NT2/D1 (cell line): ENCODE measurements around the gene TSC22D3.

Source experiments
- YY1 ChIP-seq: IDR thresholded peaks from 2 replicates; pipeline ENCODE4 v1.6.1; 2011; ENCODE audit not compliant: insufficient read length, insufficient read depth
- ZNF274 ChIP-seq: IDR thresholded peaks from 2 replicates; pipeline ENCODE4 v1.6.1; 2011; ENCODE audit warnings: mild to moderate bottlenecking, low read depth, low read length

DNA sequence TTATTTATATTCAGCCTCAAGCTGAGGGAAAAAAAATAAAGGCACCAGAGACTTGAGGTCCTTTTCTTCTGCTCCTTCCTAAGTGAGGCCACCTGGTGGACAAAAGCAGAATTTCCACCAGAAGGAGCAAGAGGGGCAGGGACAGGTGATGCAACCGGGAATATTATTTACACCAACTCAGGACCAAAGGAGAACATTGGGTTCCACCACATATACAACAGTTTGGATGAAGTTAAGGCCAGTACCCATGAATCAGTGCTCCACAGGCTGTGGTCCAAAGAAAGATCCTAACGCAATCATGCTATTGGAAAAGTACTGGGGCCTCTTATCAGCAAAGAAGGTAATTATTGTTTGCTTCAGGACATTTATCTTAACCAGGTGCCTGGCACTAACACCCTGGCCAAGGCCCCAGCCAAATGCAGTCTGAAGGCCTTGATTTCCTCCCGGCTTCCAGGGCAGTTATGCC, 57.4 kb downstream of the TSC22D3 start:
- TF ChIP-seq ZNF274 (no peak), YY1 (no peak)
